ENCODE data around the gene PTPRD.

PTPRD gene

GRCh38 chr9:8685825-8686224, 1927.0 kb downstream of the PTPRD start:
- no peak for TF ChIP-seq CTCF (IDR thresholded peaks at IDR 0.05; ENCODE audit: control extremely low read depth, extremely low read depth, low read depth, missing control alignments)
- ChIA-PET CTCF (interaction anchor here (1.2 to 1.5 kb wide), 2 partner anchors 24 to 477 kb away, joined by 3 read pairs; no protein-coding TSS in a partner anchor), POLR2A (no interaction called here)
- no peak for DNase-seq (ENCODE audit: extremely low spot score)

- POLR2A ChIA-PET: no interaction called here
- CTCF ChIA-PET: no interaction called here
- no peak for DNase-seq (ENCODE audit: extremely low spot score)
- no peak for TF ChIP-seq CTCF (IDR thresholded peaks at IDR 0.05; ENCODE audit: control extremely low read depth, extremely low read depth, low read depth, missing control alignments)
Measured at GRCh38 chr9:8684978-8685708, 1927.7 kb downstream of the PTPRD start.

- DNase-seq (ENCODE audit: extremely low spot score): no peak
- POLR2A ChIA-PET: no interaction called here
- no peak for TF ChIP-seq CTCF (IDR thresholded peaks at IDR 0.05; ENCODE audit: control extremely low read depth, extremely low read depth, low read depth, missing control alignments)
- CTCF ChIA-PET: interaction anchor here (1.7 kb wide), 1 partner anchor 9 kb away, joined by 3 read pairs; no protein-coding TSS in a partner anchor
Measured at GRCh38 chr9:8683496-8683895, 1929.3 kb downstream of the PTPRD start.

GRCh38 chr9:8680658-8681057, 1932.1 kb downstream of the PTPRD start:
- ChIA-PET CTCF (no interaction called here), POLR2A (no interaction called here)
- TF ChIP-seq CTCF (IDR thresholded peaks at IDR 0.05; ENCODE audit: control extremely low read depth, extremely low read depth, low read depth, missing control alignments): no peak
- DNase-seq (ENCODE audit: extremely low spot score): no peak

- TF ChIP-seq CTCF (IDR thresholded peaks at IDR 0.05; ENCODE audit: control extremely low read depth, extremely low read depth, low read depth, missing control alignments): no peak
- CTCF ChIA-PET: no interaction called here
- POLR2A ChIA-PET: no interaction called here
- no peak for DNase-seq (ENCODE audit: extremely low spot score)
Measured at GRCh38 chr9:8680157-8680556, 1932.6 kb downstream of the PTPRD start.

- CTCF ChIA-PET: no interaction called here
Measured at GRCh38 chr9:8679371-8679822, 1933.4 kb downstream of the PTPRD start.

More at GRCh38 chr9:8679371-8679822, 1933.4 kb downstream of the PTPRD start:
- POLR2A ChIA-PET: no interaction called here
- no peak for DNase-seq (ENCODE audit: extremely low spot score)
- no peak for TF ChIP-seq CTCF (IDR thresholded peaks at IDR 0.05; ENCODE audit: control extremely low read depth, extremely low read depth, low read depth, missing control alignments)
